GM10248 (cell line): ENCODE data around the gene PNPLA2.

ENCODE experiments used
- CTCF ChIA-PET: fragments of 300-600 bp; sonication (Branson Sonifier 250); formaldehyde crosslinking; extraction: SDS; loops from one replicate; lab custom pipeline; 2021; ENCODE audit warnings: antibody characterized with exemption; lab: Yijun Ruan, JAX
- POLR2A ChIA-PET: fragments of 350-650 bp; sonication (Branson Sonifier 250); formaldehyde crosslinking; extraction: SDS; loops from one replicate; lab custom pipeline; 2020; ENCODE audit warnings: antibody characterized with exemption; lab: Yijun Ruan, JAX
- DNase-seq: peaks from one replicate; pipeline ENCODE4 v3.0.0; 2012; ENCODE audit errors: extremely low spot score
- TF ChIP-seq, protein P1 (sequence below): IDR thresholded peaks from 2 replicates; pipeline ENCODE4 v1.5.1; 2012; ENCODE audit warnings: mild to moderate bottlenecking, low read depth; ENCODE audit errors: extremely low read depth, missing control alignments, control extremely low read depth

PNPLA2 gene

DNA sequence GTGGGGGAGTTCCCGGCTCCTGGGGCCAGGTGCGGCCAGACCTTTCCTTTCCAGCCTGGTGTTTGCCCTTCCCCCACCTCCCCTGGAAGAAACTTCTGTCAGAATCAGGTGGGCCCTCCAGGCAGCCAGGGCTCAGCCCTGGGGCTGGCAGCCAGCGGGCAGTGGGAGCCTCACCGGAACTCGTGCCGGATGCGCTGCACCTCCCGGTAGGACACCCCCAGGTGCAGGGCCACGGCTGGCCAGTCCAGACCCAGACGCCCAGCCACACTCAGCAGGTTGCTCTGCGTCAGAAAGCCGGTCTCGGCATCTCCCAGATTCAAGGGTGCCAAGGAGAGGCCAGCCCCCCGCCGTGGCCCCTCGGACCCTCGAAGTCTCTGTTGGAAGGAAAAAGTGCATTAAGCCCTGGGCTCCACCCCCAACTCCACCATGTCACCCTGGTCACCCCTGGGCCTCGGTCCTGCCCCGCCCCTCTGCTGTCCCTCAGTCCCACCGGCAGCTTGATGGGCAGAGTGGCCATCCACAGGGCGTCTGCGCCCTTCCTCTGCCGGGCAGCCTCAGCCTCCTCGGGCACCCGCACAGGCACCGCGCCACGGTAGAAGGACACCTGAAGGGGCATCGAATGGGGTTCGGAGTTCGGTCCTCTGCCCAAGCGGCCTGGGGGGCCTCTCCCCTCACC lies 18.9 kb upstream of the PNPLA2 start:
- ChIA-PET CTCF (interaction anchor here (1.0 to 2.0 kb wide), 3 partner anchors 9 to 104 kb away, joined by 4 to 6 read pairs (median 5); partner anchors contain the start of genes PNPLA2, RPLP2 and TMEM80), POLR2A (no interaction called here)
- TF ChIP-seq, protein P1, sequence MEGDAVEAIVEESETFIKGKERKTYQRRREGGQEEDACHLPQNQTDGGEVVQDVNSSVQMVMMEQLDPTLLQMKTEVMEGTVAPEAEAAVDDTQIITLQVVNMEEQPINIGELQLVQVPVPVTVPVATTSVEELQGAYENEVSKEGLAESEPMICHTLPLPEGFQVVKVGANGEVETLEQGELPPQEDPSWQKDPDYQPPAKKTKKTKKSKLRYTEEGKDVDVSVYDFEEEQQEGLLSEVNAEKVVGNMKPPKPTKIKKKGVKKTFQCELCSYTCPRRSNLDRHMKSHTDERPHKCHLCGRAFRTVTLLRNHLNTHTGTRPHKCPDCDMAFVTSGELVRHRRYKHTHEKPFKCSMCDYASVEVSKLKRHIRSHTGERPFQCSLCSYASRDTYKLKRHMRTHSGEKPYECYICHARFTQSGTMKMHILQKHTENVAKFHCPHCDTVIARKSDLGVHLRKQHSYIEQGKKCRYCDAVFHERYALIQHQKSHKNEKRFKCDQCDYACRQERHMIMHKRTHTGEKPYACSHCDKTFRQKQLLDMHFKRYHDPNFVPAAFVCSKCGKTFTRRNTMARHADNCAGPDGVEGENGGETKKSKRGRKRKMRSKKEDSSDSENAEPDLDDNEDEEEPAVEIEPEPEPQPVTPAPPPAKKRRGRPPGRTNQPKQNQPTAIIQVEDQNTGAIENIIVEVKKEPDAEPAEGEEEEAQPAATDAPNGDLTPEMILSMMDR: no peak
- no peak for DNase-seq

DNA sequence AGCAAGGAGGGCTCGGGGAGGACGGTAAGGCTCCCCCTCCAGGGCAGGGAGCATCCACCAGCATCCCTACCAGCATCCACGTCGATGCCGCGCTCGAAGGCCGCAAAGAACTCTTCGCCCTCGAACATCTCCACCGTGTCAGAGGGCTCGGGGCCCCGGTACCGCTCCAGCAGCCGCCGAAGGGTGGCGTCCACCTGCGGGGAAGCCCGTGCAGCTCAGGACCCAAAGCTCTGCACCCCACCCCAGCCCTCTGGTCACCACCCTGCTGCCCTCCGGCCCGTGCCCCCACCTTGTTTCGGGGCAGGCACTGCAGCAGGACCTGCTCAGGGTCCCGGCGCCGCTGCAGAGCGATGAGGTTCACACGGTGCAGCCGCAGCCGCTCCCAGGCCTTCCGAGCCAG lies 18.2 kb upstream of the PNPLA2 start:
- ChIA-PET POLR2A (no interaction called here), CTCF (interaction anchor here (1.1 to 2.0 kb wide), 2 partner anchors 18 to 246 kb away, joined by 4 to 5 read pairs; partner anchors contain the start of gene PNPLA2)
- no peak for DNase-seq
- TF ChIP-seq, protein P1: no peak

DNA sequence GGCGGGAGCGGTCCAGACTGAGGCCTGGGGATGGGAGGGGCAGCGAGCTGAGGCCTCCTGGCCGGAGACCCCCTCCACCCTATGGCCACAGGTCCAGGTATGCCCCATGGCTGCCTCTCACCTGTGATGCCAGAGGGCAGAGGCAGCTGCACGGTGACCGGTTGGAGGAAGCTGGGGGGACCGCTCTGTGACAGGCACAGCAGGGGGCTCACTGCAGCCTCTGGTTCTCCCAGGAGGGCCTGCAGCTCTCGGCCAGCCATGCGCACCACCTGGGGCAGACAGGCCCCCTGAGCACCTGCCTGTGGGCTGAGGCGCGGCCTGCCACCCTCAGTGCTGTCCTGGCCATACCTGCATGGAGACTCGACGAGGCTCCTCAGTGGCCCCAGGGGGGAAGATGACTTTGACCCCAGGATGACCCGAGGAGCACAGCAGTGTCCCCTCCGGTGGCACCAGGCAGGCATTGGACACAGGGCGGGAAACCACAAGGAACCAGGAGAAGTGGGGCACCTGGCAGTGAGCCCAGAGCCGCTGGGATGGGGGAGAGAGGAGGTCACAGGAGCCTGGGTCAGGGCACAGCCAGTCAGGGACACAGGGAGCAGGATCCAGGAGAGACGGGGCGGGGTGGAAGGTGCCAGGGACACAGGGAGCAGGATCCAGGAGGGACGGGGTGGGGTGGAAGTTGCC lies 17.5 kb upstream of the PNPLA2 start:
- no peak for DNase-seq
- ChIA-PET CTCF (interaction anchor here (1.1 to 2.0 kb wide), 2 partner anchors 17 to 247 kb away, joined by 4 to 5 read pairs; partner anchors contain the start of gene PNPLA2), POLR2A (no interaction called here)
- TF ChIP-seq, protein P1: no peak

DNA sequence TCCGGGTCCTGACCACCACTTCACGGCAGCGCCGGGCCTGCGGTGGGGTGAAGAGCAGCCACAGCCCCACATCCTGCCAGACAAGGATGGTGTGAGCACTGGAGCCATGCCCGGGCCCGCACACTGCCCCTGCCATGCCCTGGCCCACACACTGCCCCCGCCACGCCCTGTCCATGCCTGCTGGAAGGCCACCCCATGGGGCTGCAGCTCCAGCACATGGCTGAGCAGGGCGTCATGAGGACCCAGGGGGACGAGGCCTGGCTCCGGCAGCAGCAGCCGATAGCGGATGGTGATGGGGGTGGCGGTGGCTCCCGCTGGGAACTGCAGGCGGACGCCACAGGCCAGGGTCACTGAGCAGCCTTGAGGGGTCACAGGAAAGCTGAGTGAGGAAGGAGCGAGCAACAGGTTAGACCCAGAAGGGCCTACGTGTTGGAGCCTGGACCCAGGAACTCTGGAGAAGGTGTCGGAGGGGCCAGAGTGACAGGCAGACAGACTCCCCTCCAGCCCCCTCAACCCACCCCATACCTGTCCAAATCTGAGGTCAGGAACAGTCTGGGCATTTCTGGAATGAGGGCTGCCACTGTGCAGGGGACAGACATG lies 16.6 kb upstream of the PNPLA2 start:
- POLR2A ChIA-PET: interaction anchor here (1.0 kb wide), 1 partner anchor 17 kb away, joined by 3 read pairs; the partner anchor contains the start of gene PNPLA2
- CTCF ChIA-PET: interaction anchor here (2.0 kb wide), 1 partner anchor 16 kb away, joined by 5 read pairs; the partner anchor contains the start of gene PNPLA2
- no peak for DNase-seq
- TF ChIP-seq, protein P1: no peak

DNA sequence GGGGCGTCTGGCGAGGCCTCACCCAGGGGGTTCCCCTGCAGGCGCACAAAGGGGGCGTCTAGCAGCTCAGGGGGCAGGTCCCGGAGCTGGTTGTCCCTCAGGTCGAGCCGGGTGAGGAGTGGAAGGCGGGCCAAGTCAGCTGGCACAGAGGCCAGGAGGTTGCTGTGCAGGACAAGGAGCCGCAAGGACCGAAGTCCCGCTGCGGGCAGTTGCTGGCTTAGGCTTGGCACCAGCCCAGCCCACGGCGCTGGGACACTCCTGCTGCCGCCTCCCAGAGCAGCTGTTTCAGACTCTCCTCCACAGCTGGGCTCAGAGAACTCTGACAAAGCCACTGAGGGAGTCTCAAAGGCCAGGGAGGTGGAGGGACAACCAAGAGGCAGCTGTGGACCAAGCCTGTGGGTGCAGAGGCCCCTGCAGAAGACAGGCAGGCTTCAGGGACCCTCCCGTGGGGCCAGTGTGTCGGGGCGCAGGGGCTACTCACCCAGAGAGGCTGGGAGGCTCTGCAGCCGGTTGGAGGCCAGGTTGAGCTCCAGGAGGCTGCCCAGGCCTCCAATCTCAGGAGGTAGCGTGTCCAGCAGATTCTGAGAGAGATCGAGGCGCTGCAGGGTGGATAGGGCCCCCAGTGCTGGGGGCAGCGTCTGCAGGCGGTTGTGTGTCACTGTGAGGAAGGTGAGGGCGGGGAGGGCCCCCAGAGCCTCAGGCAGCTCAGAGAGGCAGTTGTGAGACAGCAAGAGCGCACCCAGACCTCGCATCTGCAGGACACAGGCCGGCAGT lies 15.8 kb upstream of the PNPLA2 start:
- DNase-seq: no peak
- POLR2A ChIA-PET: interaction anchor here (1.0 kb wide), 1 partner anchor 16 kb away, joined by 3 read pairs; the partner anchor contains the start of gene PNPLA2
- CTCF ChIA-PET: no interaction called here
- TF ChIP-seq, protein P1: no peak

DNA sequence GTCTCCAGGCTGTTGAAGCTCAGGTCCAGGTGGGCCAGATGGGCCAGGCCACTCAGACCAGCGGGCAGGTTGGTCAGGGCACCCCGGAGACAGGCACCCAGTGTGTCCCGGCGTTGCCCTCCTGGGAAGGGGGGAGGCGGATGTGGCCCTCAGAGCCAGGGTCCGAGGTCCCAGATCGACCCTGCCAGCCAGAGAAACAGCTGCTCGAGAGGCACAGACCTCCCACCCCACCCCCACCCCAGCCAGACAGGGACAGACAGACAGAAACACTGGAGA lies 15.3 kb upstream of the PNPLA2 start:
- TF ChIP-seq, protein P1: no peak
- CTCF ChIA-PET: no interaction called here

More for the DNA sequence above, 15.3 kb upstream of the PNPLA2 start:
- no peak for DNase-seq
- POLR2A ChIA-PET: no interaction called here
